Heart left ventricle (tissue), 16 donors: ENCODE results near the gene PHB1. TPM values are rescaled to one million over a fixed set of nuclear protein-coding genes. Genes with fewer than 3 reads are reported as not detected.

ENCODE experiments used
- ATAC-seq, 4 donors: fragments of 200-7000 bp; cut with Tn5 transposase; one replicate each; pipeline ENCODE4 v1.9.1; 2020 to 2022; ENCODE audit warnings: moderate library complexity in 4 of 4, mild to moderate bottlenecking in 3 of 4, moderate number of reproducible peaks in 1 of 4
- DNase-seq, 5 donors: peaks; one replicate each; pipeline ENCODE4 v3.0.0-alpha.2; 2020
- H3K27ac ChIP-seq, 12 donors: fragments of 200-600 bp; sonication (generic) in 4 of 12; one replicate each; pipeline versions ENCODE4 v1.5.0 to v1.8.0; 2016 to 2022; ENCODE audit warnings: mild to moderate bottlenecking in 2 of 12
- H3K27me3 ChIP-seq, 9 donors: fragments of 200-600 bp; sonication (generic) in 2 of 9; one replicate each; pipeline versions ENCODE4 v1.5.1 to v1.8.0; 2016 to 2022; ENCODE audit warnings: mild to moderate bottlenecking in 3 of 9
- H3K36me3 ChIP-seq, 9 donors: fragments of 200-600 bp; sonication (generic) in 2 of 9; one replicate each; pipeline versions ENCODE4 v1.5.0 to v1.8.0; 2018 to 2022; ENCODE audit warnings: mild to moderate bottlenecking in 2 of 9
- H3K4me1 ChIP-seq, 12 donors: fragments of 200-600 bp; sonication (generic) in 4 of 12; one replicate each; pipeline versions ENCODE4 v1.5.0 to v1.8.0; 2016 to 2022; ENCODE audit warnings: mild to moderate bottlenecking in 3 of 12
- H3K4me3 ChIP-seq, 12 donors: fragments of 200-600 bp; sonication (generic) in 4 of 12; one replicate each; pipeline versions ENCODE4 v1.5.0 to v1.8.0; 2017 to 2022; ENCODE audit warnings: mild to moderate bottlenecking in 9 of 12, moderate library complexity in 4 of 12
- H3K9me3 ChIP-seq, 12 donors: fragments of 200-600 bp; sonication (generic) in 4 of 12; one replicate each; pipeline versions ENCODE4 v1.5.0 to v1.8.0; 2016 to 2022; ENCODE audit warnings: mild to moderate bottlenecking in 1 of 12
- POLR2A ChIP-seq, 2 donors: fragments of 450-650 bp; IDR thresholded peaks; one replicate each; pipeline ENCODE4 v1.6.1; 2017; ENCODE audit warnings: antibody characterized with exemption in 2 of 2, mild to moderate bottlenecking in 2 of 2, moderate library complexity in 2 of 2
- WGBS, 4 donors: extraction: QIAGEN DNeasy Blood & Tissue Kit in 2 of 4; methylation state at CpG; one replicate each; pipeline versions ENCODE4 v1.1.5 to v1.1.7; 2013 to 2018; 5-methylcytosine and 5-hydroxymethylcytosine counted together
- intact Hi-C, 10 donors: fragments of 100-400 bp; cut with DNase I; formaldehyde crosslinking; loops; one replicate each; pipeline versions ENCODE4 v1.11.1 to v1.14.2; 2022
- polyA plus RNA-seq, 2 donors: library from polyadenylated mRNA; stranded (reverse); fragments of 200-250 nt; gene quantifications; one replicate each; pipeline ENCODE4 v1.2.3, GENCODE V29; 2013
- total RNA-seq, 9 donors: library from RNA; depleted of rRNA in 2 of 9; stranded (reverse); fragments of >200 nt in 2 of 9; fragmentation: NEBNext Ultra II Directional in 3 of 9; extraction: Animal tissue kit (Norgen Biotek cat#: 25700) in 3 of 9; gene quantifications; one replicate each; pipeline versions ENCODE4 v1.1.0 to v1.2.4, GENCODE V29; 2016 to 2023
- TF ChIP-seq, protein P1 (sequence below), 12 donors: fragments of 200-600 bp; sonication (generic) in 4 of 12; IDR thresholded peaks; one replicate each; pipeline versions ENCODE4 v1.5.0 to v1.8.0; 2018 to 2022; ENCODE audit warnings: antibody characterized with exemption in 12 of 12, mild to moderate bottlenecking in 5 of 12
- donor health status: ischemic (EF 13 %, LVEDD 7.1; RV severe dilation, severe dysfunction).
- donor health status: healthy with polysubstance abuse.
- donor health status: DM: no; HTN: yes; CAD: no.
- donor health status: DM: no; HTN: no; CAD: no.
- donor health status: ischemic (EF 25% LVEDD 6.9; RV normal size, moderate dysfunction).
- donor health status: ischemic (EF 25% LVEDD 5.7; RV mildly dilated, moderate dysfunction).
- donor health status: healthy.
- donor health status: DM: yes; HTN: yes; CAD: no.
- donor health status: ischemic (EF 35%, LVEDD 5.7; RV mildly dilated, moderate dysfunction).
- donor health status: nonischemic (EF 11% LVEDD 7.7; RV severe dilation, severe dysfunction).
- donor health status: DM: yes; HTN: yes; CAD: no.
- donor health status: PGD.
- donor health status: ischemic (EF 29% LVEDD 5.4; RV normal size, mild dysfunction).
- donor health status: nonischemic (EF 23%, LVEDD 6.1; RV moderate dilation, normal function).

PHB1 gene
- total and polyA plus RNA-seq, 11 donors: 125 to 328 (median 211) TPM

DNA sequence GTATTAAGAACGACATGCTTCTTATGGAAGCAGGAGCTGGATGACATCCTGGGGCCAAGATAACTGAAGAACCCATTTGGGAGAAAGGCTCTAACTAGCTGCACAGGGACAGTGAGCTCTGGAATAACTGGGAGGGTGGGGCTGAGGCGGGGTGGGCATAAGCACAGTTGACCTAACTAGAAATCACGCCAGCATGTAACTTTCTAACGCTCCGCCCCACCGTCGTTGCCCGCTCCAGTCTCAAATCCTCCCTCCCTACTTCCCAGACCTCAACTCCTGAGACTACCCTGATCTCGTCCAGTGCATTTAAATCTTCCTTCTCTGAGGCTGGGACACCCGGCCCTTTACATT is 436 bp downstream of the PHB1 start:
- ATAC-seq: peak in 1 of 4 donors; percentile 11
- intact Hi-C loops: loop anchor here in 2 of 10 donors (5.0 to 10.0 kb wide), 2 partner anchors 143 to 291 kb away; partner anchors contain the start of gene SLC35B1 (in 1 of the 2)

DNA sequence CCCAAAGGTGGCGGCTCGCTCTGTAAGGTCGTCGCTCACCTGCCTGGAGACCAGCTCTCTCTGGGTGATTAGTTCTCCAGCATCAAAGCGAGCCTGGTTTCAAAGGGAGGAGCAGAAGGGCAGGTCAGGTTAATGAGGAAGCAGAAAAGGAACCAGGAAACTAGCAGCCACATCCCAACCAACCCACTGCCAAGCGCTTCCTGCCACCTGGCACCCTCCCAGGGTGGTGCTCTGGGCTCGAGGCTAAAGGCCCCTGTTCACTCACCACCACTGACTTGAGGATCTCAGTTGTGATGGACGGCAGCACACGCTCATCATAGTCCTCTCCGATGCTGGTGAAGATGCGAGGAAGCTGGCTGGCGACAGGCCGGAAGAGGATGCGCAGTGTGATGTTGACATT is 5.6 kb downstream of the PHB1 start:
- Histone ChIP-seq H3K4me3 (no peak overlapping the region), H3K27ac (no peak overlapping the region), H3K4me1 (peaks cover 0 to 20% (median 8%) of the 10 kb centered on the region in 12 donors), H3K9me3 (no peaks in the 10 kb centered on the region), H3K27me3 (no peaks in the 10 kb centered on the region), H3K36me3 (peaks cover 2 to 91% (median 90%) of the 10 kb centered on the region in 9 donors)
- no peak for DNase-seq
- WGBS, 4 donors: 89 to 93% (median 91%) methylated on average over 13 to 14 of the region's 14 CpGs
- TF ChIP-seq, protein P1, sequence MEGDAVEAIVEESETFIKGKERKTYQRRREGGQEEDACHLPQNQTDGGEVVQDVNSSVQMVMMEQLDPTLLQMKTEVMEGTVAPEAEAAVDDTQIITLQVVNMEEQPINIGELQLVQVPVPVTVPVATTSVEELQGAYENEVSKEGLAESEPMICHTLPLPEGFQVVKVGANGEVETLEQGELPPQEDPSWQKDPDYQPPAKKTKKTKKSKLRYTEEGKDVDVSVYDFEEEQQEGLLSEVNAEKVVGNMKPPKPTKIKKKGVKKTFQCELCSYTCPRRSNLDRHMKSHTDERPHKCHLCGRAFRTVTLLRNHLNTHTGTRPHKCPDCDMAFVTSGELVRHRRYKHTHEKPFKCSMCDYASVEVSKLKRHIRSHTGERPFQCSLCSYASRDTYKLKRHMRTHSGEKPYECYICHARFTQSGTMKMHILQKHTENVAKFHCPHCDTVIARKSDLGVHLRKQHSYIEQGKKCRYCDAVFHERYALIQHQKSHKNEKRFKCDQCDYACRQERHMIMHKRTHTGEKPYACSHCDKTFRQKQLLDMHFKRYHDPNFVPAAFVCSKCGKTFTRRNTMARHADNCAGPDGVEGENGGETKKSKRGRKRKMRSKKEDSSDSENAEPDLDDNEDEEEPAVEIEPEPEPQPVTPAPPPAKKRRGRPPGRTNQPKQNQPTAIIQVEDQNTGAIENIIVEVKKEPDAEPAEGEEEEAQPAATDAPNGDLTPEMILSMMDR (IDR thresholded peaks at IDR 0.05): no peak
- TF ChIP-seq POLR2A (IDR thresholded peaks at IDR 0.05): no peak
- ATAC-seq: no peak
- intact Hi-C loops: loop anchor here in 8 of 10 donors (2.0 to 10.0 kb wide), 4 partner anchors 88 to 148 kb away; no protein-coding TSS in a partner anchor

More for the DNA sequence above, 436 bp downstream of the PHB1 start:
- peak overlapping the region in 9 of 12 donors; percentile 52 to 84 (median 66) for H3K27ac ChIP-seq
- no peaks in the 10 kb centered on the region for H3K27me3 ChIP-seq
- no peak for TF ChIP-seq POLR2A (IDR thresholded peaks at IDR 0.05)
- TF ChIP-seq, protein P1 (IDR thresholded peaks at IDR 0.05): no peak
- no peaks in the 10 kb centered on the region for H3K9me3 ChIP-seq
- WGBS, 4 donors: 0 to 1% (median 0%) methylated on average over 10 of the region's 10 CpGs
- peak overlapping the region; percentile 64 to 97 (median 88) for H3K4me3 ChIP-seq
- peaks cover 0 to 19% (median 15%) of the 10 kb centered on the region in 12 donors for H3K4me1 ChIP-seq
- no peak for DNase-seq
- peaks cover 2 to 39% (median 38%) of the 10 kb centered on the region in 9 donors for H3K36me3 ChIP-seq

DNA sequence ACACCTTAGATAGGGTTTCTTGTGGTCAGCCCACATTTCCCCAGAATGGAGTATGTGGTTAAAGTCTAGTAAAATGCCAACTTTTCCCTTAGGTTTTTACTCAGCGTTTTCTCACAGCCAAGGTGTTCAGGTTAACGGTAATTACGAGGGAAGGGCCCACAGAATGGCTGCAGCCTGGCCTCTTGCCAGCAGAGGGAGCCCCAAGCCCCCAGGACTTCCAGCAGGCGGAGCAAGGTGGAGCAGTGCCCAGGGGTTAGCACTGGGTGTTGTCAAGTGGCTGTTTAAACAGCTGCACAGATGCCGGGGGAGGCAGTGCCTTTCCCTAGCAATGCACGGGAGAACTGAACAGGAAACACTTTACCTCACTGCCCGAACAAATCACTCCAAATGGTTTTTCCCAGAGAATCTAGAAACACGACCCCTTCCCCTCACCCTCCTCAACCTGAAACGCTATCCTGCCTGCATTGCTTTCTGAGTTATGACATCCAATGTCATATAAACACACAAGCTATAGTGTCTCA is 6.6 kb downstream of the PHB1 start:
- DNase-seq (peak; percentile 55 to 82 (median 67)), ATAC-seq (peak in 3 of 4 donors; percentile 71 to 80 (median 77))
- Histone ChIP-seq H3K36me3 (peaks cover 2 to 100% (median 96%) of the 10 kb centered on the region in 9 donors), H3K4me3 (no peak overlapping the region), H3K4me1 (peaks cover 0 to 11% (median 0%) of the 10 kb centered on the region in 12 donors), H3K9me3 (no peaks in the 10 kb centered on the region), H3K27me3 (no peaks in the 10 kb centered on the region), H3K27ac (peak overlapping the region in 1 of 12 donors; percentile 8)
- intact Hi-C loops: loop anchor here in 9 of 10 donors (2.0 to 10.0 kb wide), 4 partner anchors 89 to 149 kb away; no protein-coding TSS in a partner anchor
- no peak for TF ChIP-seq POLR2A (IDR thresholded peaks at IDR 0.05)
- TF ChIP-seq, protein P1 (IDR thresholded peaks at IDR 0.05): peak; percentile 46 to 74 (median 62)
- 32 to 40% (median 33%) methylated on average over 9 of the region's 9 CpGs for WGBS, 4 donors

DNA sequence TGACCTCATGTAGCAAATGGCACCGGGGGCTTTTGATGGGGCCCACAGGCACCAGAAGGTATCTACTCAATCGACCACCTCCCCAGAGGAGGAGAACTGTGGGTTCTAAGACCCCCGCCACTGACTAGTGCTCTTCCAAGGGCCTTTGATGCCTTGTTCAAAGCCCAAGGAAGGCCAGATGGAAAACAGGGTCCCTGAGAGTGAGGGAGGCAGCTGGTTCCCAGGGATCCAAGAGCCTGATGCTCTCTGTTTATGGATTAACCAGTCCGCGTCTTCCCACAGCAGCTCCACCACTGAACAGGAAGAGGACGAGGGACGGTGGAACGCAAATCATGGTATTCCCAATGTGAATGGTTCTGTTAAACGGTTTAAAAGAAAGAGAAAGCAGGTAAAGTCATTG is 7.6 kb downstream of the PHB1 start:
- DNase-seq (no peak), ATAC-seq (no peak)
- intact Hi-C loops: loop anchor here in 8 of 10 donors (2.0 to 10.0 kb wide), 3 partner anchors 148 to 150 kb away; no protein-coding TSS in a partner anchor
- Histone ChIP-seq H3K4me3 (no peak overlapping the region), H3K4me1 (peaks cover 0 to 9% (median 0%) of the 10 kb centered on the region in 12 donors), H3K9me3 (no peaks in the 10 kb centered on the region), H3K27ac (no peak overlapping the region), H3K27me3 (no peaks in the 10 kb centered on the region), H3K36me3 (peaks cover 0 to 96% (median 91%) of the 10 kb centered on the region in 9 donors)
- TF ChIP-seq POLR2A (IDR thresholded peaks at IDR 0.05): no peak
- TF ChIP-seq, protein P1 (IDR thresholded peaks at IDR 0.05): no peak
- WGBS, 4 donors: 94 to 96% (median 96%) methylated on average over 9 of the region's 9 CpGs
